Occipital lobe (tissue), 2 donors: ENCODE measurements around the gene RFX5. TPM values are rescaled to one million over a fixed set of nuclear protein-coding genes. Genes with fewer than 3 reads are reported as not detected.
A peak's percentile ranks its signal among the peaks of the same experiment; 100 is the strongest.
"Not testable (repeated sequence)": the region's sequence is repeated elsewhere in the genome, so short reads cannot be mapped to it uniquely, and the experiment has no call there.

ENCODE experiments used
- DNase-seq: peaks from one replicate; lab custom pipeline; 2025; lab: John Stamatoyannopoulos, UW
- total RNA-seq: library from RNA; depleted of rRNA; stranded (reverse); fragments of >200 nt; gene quantifications from one replicate; pipeline ENCODE4 v1.2.3, GENCODE V29; 2014

RFX5 gene
- total RNA-seq, 1 donor from 2014 or later = 25.0 TPM

- DNase-seq = no peak
These were observed 15.5 kb upstream of the RFX5 start for GRCh38 chr1:151362308-151363155.

GRCh38 chr1:151361883-151362282, 14.8 kb upstream of the RFX5 start:
- DNase-seq = no peak

GRCh38 chr1:151356696-151357095, 9.6 kb upstream of the RFX5 start:
- no peak for DNase-seq

- no peak for DNase-seq
These were observed 5.1 kb upstream of the RFX5 start for GRCh38 chr1:151352021-151352718.

GRCh38 chr1:151350323-151350722, 3.3 kb upstream of the RFX5 start:
- DNase-seq = not testable (repeated sequence)

GRCh38 chr1:151347523-151348246, 633 bp upstream of the RFX5 start:
- DNase-seq = no peak

GRCh38 chr1:151346082-151346768, 827 bp downstream of the RFX5 start:
- no peak for DNase-seq

- DNase-seq = no peak
These were observed 2.8 kb downstream of the RFX5 start for GRCh38 chr1:151344291-151344690.

GRCh38 chr1:151343587-151343986, 3.5 kb downstream of the RFX5 start:
- DNase-seq = no peak

GRCh38 chr1:151342569-151342968, 4.5 kb downstream of the RFX5 start:
- no peak for DNase-seq

GRCh38 chr1:151342021-151342420, 5.0 kb downstream of the RFX5 start:
- no peak for DNase-seq

- peak; percentile 6 for DNase-seq
These were observed 5.9 kb downstream of the RFX5 start for GRCh38 chr1:151340870-151341754.

- DNase-seq = no peak
These were observed 10.5 kb downstream of the RFX5 start for GRCh38 chr1:151336556-151336955.

GRCh38 chr1:151334822-151335221, 12.2 kb downstream of the RFX5 start:
- DNase-seq = no peak

- DNase-seq = peak; percentile 55
These were observed 19.0 kb downstream of the RFX5 start for GRCh38 chr1:151327903-151328674.

GRCh38 chr1:151327223-151327902, 19.7 kb downstream of the RFX5 start, which contains the start of gene PI4KB:
Gene PI4KB, minus strand, starts transcription at chr1:151327416. Its CDS starts 10,935 bp downstream, at chr1:151316481.
- peak; percentile 90 for DNase-seq

- DNase-seq = no peak
These were observed 20.3 kb downstream of the RFX5 start for GRCh38 chr1:151326619-151327222.

- DNase-seq = no peak
These were observed 21.2 kb downstream of the RFX5 start for GRCh38 chr1:151325646-151326429.
